RPMI7951 (cell line): ENCODE measurements around the gene MME. TPM values are rescaled to one million over a fixed set of nuclear protein-coding genes. Genes with fewer than 3 reads are reported as not detected.
"Not testable (repeated sequence)": the region's sequence is repeated elsewhere in the genome, so short reads cannot be mapped to it uniquely, and the experiment has no call there.

ENCODE experiments used
- DNase-seq: peaks from one replicate; pipeline ENCODE4 v3.0.0-alpha.2; 2012; ENCODE audit warnings: low read depth
- total RNA-seq: library from RNA; depleted of rRNA; stranded (reverse); fragments of >200 nt; shearing (Covaris generic); gene quantifications from 2 replicates; pipeline ENCODE4 v1.2.3, GENCODE V29; 2014

Gene MME
- total RNA-seq, 1 experiment from 2014 or later, result 73.8 TPM

DNA sequence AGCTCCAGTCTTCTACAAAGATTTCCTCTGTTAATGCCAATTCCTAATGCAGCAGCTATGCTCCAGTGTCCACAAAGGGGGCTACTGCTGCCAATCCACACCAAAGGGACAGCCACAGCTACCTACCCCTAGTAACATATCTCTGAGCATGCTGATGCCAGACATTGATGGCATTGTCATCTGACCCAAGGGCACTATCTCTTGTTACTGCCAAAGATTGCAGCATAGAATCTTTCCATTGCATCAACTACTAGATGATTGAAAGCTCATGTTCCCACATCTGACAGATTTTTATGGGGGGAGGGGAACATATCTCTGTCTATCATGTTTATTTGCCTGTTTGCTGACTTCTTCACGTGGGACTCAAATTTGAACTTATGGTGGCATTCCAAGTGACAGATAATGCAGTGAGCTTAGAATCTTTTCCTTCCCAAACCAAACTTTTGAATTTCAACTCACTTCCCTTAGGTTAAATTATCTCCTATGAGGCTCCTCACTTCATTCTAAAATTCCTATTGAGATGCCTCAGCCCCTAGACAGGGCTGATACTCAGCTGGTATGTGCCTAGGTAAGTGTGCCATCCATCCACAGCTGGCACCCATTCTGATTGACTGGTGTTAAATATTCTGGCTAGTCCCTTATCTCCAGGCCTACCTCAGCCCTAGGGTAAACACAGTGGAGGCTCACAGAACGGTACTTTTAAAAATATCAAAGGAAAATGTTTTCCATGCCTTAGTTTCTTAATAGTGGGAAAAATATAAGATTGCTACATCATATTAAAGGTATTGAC lies 113.0 kb downstream of the MME start:
- no peak for DNase-seq

DNA sequence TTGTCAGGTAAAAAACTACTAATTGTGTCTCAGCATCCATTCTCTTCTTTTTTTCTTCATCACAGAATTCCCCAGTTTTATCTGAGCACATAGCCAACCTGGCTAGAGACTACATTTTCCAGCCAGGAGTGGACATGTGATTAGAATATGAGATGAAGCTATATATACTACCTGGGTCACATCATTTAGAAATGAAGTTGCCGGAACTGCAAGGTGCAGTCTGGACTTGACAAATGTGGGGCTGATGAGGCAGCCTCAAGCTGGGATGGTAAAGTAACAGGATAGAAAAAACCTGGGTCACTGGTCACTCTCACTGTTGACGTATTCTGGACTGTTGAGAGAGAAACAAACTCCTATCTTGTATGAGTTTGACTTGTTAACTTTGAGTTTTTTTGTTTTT lies 113.7 kb downstream of the MME start:
- DNase-seq, result no peak

DNA sequence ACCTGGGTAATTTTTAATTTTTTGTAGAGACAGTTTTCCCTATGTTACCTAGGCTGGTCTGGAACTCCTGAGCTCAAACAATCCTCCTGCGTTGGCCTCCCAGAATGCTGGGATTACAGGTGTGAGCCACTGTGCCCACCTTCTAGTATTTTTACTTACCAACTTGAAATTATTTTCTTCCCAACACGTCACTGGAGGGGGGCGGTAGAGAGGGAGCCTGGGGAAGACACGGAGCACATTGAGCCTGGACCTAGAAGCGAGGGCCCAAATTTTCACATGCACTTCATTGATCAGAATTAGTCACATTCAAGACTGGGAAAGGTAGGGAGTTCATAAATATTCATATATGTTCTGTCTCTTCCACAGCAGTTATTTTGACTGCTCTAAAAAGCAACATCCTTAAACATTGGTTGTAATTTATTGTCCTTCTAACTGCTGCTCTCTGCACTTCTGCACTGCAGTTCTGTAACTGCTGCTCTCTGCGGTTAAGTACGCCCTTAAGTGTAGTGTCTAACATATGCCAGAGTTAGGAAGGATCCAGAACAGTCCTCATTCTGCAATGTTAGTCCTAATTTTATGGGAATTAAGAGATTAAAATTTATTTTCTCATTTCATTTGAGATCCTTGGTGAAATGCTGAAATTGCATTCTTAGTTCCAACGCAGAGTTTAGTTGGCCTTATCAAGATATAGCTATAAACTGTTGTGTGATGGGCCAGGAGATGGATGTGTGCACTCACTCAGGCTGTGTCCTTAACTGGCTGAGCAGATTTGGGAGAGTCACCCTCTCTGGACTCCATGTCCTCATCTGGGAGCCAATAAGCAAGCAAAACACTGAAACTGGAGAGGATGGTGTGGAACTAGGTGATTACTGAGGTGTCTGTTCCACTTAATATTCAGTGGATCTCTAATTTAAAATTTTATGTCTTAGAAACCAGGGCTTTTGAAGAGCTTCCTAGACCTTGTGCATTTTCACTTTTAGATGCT lies 115.1 kb downstream of the MME start:
- DNase-seq, result no peak

DNA sequence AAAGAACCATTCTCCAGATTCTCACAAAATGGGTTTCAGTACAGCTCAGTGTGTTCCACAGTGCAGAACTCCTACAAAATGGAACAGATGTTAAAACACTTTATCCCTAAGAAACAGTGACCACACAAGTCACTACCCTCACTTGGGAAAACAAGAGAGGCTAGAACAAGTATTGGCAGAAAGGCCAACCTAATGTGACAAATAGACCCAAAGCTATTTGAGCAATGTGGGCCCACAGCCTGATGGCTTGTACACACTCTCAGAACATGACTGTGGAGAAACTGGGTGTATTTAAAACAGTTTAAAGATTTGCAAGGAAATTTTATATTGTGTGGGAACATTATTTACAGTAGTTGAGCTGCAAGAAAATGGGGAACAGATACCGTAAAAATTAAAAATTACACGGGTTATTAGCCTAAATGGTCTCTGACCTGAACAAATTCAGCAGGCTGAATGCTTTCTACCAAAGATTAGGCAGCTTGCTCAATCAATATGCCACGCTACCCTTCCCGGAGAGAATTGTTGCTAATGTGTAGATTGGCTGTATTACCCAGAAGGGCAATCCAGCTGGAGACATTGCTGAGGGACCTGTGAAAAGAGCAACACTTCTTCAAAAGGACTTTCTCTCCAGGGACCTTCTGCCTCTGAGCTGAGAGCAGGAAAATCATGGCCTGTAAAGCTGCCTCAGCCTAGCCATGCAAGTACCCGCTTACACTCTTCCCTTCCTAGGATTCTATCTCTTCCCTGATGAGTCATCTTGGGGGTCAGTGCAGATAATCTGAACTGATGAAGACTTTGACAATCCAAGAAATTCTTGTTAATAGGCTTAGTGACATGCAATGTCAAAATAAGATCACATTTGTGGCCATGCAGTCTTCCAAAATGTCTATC lies 116.3 kb downstream of the MME start:
- no peak for DNase-seq

DNA sequence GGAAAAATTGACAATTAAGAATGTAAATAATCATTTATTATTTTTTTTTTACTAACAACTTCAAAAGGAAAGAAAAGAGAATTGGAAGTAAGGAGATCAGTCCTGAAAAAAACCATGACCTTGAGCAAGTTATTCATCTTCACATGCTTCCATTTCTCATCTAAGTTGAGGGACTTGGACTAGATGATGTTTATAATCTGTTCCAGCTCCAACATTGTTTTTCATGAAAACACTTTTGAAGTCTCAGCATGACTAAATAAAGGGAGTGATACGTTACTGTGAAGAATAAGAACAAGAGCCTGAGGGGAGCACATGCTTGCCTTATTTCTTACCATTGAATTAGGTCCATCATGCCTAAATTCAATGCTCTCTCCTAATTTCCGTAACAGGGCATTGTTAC lies 117.7 kb downstream of the MME start:
- DNase-seq, result no peak

DNA sequence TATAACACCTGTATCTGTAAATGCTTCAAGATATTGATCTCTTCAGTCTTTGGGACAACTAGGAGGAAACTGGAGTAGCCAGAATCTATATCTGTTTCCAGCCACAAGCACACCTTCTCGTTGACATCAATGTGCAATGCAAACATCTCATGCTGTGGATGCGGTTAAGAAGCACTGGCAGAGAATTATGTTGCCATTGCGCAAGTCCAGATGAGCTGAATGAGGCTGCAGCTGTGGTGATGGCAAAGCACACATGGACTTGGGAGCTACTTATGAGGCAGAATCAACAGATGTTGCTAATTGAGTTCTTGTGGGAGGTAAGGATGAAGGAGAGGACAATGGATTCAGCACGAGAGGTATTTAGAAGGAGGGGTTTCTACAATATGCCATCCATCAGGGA lies 122.5 kb downstream of the MME start:
- peak; percentile 91 for DNase-seq

DNA sequence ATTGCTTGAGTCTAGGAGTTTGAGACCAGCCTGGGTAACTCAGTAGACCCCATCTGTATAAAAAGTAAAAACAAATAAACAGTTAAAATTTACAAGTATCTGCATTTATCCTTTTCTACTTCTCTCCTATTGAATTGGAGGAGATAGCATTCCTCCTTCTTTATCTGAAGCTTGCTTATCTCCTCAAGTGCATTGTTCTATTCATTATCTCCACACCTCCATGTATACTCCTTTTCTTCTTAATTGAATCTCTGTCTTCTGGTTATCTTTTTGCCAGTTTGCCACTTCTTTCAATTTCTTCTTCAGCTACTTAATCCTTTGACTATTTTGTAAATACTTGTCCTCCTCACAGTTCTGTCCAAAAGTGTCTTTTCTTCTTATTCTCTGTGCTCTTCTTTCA lies 124.7 kb downstream of the MME start:
- no peak for DNase-seq

DNA sequence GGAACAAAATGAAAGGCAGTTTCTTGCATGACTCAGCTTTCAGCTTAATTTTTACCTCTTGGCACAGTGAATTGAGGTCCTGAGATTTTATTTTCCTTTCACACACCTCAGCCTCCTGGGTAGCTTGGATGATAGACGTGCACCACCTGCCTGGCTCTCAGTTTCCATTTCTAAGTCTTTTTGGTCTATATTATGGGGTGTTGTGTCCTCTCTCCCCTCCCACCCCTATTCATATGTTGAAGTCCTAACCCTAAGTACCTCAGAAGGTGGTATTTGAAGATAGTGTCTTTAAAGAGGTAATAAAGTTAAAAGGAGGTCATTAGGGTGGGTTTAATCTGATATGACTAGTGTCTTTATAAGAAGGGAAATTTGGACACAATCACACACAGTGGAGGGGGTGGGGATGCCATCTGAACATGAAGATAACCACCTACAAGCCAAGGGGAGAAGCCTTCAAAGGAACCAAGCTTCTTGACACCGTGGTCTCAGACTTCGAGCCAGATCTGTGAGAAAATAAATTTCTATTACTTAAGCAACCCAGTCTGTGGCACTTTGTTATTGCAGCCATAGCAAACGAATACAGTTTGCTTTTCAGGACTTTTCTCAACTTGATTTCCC lies 128.2 kb downstream of the MME start:
- no peak for DNase-seq

DNA sequence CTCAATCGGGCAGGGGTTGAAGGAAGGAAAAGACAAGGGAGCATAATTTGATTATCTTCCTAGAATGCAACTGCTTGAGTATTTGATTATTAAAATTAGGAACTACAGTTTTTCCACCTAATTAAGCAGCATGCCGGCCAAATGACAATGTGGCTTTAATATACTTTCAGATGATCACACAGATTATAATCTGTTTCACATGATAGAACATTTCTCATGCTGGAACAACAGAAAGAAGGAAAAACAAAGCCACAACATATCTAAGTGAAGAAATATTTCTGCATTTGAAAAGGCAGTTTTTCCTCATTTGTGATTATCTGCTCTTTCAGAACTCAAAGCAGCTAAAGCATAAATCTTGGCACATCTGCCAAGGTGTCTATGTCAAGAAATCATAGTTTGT lies 130.6 kb downstream of the MME start:
- DNase-seq, result no peak

DNA sequence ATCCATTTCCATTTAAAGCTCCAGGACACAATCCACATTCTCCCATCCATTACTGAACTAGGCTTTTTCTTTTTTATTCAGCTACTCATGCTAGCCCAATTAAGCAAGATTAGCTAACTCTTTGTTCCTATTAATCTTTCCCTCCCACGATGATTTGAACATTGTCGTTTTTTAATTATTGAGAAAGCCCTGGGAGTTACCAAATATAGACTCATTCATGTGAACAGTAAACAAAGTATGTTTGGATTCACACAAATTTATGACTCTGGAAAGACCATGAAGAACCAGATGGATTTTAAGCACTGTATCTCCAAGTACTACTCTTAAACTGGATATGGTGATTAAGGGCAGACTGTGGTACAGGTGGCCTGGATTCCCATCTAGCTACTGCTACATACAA lies 131.1 kb downstream of the MME start:
- DNase-seq, result no peak

DNA sequence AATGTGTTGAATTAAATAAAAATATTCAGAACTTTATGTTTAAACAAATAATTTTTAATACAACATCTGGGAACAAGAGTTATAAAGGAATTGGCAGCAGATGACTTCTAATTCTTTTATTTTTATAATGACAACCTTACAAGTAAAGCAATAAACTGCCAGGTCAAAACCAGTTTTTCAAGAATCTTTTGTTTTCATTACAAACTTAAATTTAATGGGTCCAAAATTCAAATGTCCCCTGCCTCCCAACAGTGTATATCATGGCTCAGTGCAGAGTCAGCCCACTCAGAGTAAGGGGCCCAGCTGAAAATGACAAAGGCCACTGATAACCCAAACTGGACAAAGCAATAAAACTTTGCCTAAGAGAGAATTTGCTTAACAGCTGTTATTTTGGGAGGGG lies 131.8 kb downstream of the MME start:
- DNase-seq, result no peak

DNA sequence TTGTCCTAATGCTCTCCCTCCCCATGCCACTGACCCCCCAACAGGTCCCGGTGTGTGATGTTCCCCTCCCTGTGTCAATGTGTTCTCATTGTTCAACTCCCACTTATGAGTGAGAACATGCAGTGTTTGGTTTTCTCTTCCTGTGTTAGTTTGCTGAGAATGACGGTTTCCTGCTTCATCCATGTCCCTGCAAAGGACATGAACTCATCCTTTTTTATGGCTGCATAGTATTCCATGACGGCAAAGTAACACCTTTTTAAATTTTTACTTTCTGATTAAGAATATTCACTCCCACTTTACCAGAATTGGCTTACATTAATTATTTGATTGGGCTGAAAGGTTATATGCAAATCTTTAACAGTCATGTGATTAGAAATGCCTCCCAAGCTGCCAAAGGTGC lies 135.9 kb downstream of the MME start:
- DNase-seq, result not testable (repeated sequence)

DNA sequence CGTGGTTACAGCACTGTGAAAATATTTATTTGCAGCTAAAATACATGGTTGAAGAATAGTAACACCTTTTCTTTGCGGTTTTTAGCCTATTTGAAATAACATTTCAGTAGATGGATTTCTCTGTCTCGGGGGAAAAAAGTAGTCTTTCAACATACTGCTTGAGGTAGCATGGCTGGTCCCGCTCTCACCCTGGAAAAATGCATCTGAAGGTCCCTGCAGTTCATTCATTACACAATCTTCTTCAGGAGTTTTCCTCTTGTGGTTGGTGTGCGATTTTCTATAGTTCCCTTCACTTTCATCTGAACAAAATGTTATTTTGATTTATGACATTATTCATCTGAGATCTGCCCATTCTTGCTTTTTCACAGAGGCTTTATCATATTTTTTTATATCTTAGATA lies 137.5 kb downstream of the MME start:
- peak; percentile 11 for DNase-seq

DNA sequence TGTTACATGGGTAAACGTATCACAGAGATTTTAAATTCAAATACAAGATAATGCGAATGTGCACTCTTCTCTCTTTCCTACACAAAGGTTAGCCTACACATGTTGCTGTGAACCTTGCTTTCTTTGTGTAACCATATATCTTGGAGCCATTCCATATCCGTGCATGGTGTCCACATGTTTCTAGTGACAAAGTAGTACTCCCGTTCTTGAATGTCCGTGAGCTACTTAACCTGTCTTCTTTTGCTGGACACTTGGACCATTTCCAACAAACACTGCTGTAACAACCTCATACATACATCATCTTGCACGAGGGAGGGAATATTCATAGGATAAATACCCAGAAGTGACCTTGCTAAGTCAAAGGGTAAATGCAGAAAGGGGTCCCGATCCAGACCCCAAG lies 138.3 kb downstream of the MME start:
- DNase-seq, result peak; percentile 51

DNA sequence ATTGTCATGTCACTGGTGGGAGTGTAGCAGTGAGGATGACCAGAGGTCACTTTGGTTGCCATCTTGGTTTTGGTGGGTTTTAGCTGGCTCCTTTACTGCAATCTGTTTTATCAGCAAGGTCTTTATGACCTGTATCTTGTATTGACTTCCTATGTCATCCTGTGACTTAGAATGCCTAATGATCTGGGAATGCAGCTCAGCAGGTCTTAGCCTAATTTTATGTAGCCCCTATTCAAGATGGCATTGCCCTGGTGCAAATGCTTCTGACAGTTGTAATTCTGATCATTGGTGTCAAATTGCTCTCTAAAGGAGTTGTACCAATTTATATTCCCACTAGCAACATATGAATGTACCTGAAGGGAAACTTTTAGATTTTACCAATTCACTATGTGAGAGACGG lies 139.0 kb downstream of the MME start:
- DNase-seq, result no peak

DNA sequence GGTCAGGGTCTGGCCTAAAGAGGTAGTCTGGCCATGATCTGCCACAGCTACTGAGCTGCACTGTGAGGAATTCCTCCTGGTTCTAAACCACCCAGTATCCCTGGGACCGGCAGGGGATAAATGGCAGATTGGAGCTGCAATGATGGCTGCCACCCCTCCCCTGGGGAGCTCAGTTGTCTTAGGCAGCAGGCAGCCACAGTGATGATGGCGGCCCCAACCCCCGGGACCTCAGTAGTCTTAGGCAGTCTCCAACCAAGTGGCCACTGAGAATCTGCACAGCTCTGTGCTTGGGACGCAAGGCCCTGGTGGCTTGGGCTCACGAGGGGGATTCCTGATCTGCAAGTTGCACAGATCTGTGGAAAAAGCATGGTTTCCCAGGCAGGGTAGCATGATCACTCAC lies 145.3 kb downstream of the MME start:
- DNase-seq, result no peak

DNA sequence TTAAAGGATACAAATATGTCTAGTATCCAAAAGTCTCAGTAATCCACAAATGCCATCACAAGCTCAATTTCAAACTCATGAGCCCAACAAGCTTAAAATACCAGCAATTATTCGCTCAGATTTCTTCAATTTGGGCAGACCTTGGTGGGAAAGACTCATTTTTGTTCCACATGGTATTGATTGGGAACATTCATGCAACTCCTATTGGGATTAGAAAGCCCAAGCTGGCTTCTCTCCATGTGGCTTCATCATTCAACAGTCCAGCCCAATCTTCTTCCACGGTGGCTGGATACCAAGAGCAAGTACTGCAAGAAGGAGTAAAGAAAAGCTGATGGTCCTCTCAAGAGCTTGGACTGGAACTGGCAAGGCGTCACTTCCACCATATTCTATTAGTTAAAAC lies 147.0 kb downstream of the MME start:
- DNase-seq, result no peak

DNA sequence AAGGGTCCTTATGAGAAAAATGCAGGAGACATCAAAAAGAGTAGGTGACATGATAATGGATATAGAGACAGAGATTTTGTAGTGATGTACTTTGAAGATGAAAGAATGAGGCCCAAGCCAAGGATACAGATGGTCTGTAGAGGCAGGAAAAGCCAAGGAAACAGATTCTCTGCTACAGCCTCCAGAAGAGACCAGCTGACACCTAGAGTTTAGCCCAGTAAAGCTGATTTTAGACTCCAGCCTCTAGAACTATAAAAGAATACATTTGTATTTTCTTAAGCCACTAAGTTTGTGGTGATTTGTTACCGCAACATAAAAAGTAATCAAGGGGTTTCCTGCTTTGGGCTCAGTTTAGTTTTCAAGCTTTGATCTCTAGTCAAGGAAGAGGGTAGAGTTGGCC lies 148.6 kb downstream of the MME start:
- DNase-seq, result no peak

DNA sequence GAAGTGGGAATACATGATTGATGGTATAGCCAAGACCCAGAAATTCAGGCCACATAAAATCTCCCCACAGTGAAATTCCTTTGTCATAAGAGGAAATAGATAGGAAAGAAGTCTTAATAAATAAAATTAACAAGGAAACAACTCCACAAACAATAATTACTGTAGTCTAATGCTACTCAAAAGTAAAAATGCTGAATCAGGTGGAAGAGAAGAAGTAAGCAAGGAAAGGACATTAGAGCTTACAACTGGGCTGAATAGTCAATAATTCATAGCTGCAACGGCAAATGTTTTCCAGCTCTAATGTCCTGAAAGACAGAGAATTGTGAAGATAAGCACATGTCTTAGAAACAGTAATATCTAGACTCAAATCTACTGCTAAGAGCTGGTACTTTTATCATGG lies 149.0 kb downstream of the MME start:
- DNase-seq, result no peak

DNA sequence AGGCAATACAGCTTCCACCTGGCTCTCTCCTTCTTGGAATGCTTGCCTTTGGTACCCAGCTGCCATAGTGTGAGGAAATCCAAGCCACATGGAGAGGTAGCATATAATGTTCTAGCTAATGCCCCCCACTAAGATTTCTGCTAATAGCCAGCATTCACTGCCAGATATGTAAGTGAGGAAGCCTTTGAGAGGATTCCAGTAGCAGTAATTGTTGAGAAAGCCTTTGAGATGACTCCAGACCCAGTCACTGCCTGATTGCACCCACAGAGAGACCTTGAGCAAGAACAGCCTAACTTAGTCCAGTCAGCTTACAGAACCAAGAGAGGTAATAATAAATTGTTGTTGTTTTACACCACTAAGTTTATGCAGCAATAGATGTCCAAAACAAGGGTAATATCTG lies 150.3 kb downstream of the MME start:
- DNase-seq, result peak; percentile 9

DNA sequence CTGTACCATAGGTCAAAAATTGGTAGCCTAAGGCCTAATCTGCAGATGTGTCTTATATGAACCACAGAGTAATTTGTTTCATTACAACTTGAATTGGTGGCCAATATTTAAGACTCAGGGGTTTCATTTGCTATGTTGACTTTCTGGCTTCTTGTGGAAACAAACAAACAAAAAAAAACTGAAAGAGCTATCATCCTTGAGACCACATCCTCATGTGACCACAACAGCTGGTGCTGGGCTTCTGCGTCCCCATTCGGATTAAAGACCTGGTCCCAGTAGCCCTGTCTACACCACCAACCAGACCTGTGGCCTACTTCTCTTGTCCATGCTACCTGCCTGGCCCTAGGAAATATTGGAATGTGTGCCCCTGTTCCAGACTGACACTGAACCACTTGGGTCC lies 151.7 kb downstream of the MME start:
- peak; percentile 10 for DNase-seq

DNA sequence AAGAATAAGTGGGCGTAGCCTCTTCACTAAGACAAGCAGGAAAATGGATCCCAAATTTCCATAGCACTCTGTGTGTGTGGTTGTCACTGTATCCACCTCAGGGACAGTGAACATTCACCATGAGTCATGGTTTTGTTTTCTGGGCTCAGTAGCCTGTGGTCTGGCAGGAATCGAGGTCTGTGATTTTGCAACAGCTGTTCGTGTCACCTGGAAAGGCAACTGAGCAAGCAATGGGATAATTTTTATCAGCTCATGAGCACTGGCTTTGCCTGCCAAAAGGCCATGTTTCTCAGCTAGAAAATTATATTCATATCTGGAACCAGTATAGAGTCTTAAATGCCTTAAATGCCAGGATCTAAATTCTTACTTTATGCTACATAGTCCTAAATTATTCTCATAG lies 152.5 kb downstream of the MME start:
- peak; percentile 96 for DNase-seq
